Panc1 (cell line): ENCODE results near the gene NANOS3. TPM values are rescaled to one million over a fixed set of nuclear protein-coding genes. Genes with fewer than 3 reads are reported as not detected.
A peak's percentile ranks its signal among the peaks of the same experiment; 100 is the strongest.

Source experiments
- ATAC-seq: fragments of 200-7000 bp; cut with Tn5 transposase; 2 replicates; pipeline ENCODE4 v1.9.1; 2020; ENCODE audit warnings: mild to moderate bottlenecking, moderate library complexity
- BruUV-seq: library from RNA; stranded (reverse); fragments of 400-500 nt; replicated peaks from 2 replicates; lab custom pipeline; 2021; lab: Mats Ljungman, UMichigan
- CTCF ChIA-PET: fragments of 300-600 bp; sonication (Branson Sonifier 250); formaldehyde crosslinking; loops from one replicate; lab custom pipeline; 2022; ENCODE audit warnings: antibody characterized with exemption; lab: Charles Lee
- POLR2A ChIA-PET: fragments of 300-600 bp; sonication (Branson Sonifier 250); formaldehyde crosslinking; loops from one replicate; lab custom pipeline; 2022; ENCODE audit warnings: antibody characterized with exemption; lab: Charles Lee
- DNase-seq: peaks from one replicate; pipeline ENCODE4 v3.0.0-alpha.2; 2010; ENCODE audit warnings: low read depth, low spot score
- H3K27ac ChIP-seq: 2 replicates; pipeline ENCODE4 v1.5.1; 2011; ENCODE audit warnings: mild to moderate bottlenecking, low read length, inconsistent platforms
- H3K27me3 ChIP-seq: fragments of 200-500 bp; sonication (Bioruptor generic); 2 replicates; pipeline ENCODE4 v1.6.0; 2014; ENCODE audit warnings: low read length, inconsistent platforms; ENCODE audit not compliant: control insufficient read depth, insufficient read depth
- H3K36me3 ChIP-seq: fragments of 200-500 bp; sonication (Bioruptor generic); 2 replicates; pipeline ENCODE4 v1.5.1; 2014; ENCODE audit warnings: inconsistent platforms, mild to moderate bottlenecking, low read length, moderate library complexity; ENCODE audit not compliant: control insufficient read depth, insufficient read depth
- H3K4me1 ChIP-seq: 2 replicates; pipeline ENCODE4 v1.5.1; 2011; ENCODE audit warnings: inconsistent platforms, mild to moderate bottlenecking, low read length, moderate library complexity; ENCODE audit not compliant: control insufficient read depth, insufficient read depth
- H3K4me3 ChIP-seq, 2 experiments: 2 replicates each; pipeline ENCODE4 v1.5.1; 2011 to 2012; ENCODE audit warnings: low read depth in 2 of 2, low read length in 2 of 2, mild to moderate bottlenecking in 2 of 2, inconsistent platforms in 1 of 2, moderate library complexity in 1 of 2
- H3K9me3 ChIP-seq: fragments of 200-500 bp; sonication (Bioruptor generic); 2 replicates; pipeline ENCODE4 v1.5.1; 2014; ENCODE audit warnings: low read depth, mild to moderate bottlenecking, inconsistent platforms, low read length, moderate library complexity; ENCODE audit not compliant: control insufficient read depth, insufficient read depth
- CTCF ChIP-seq: fragments of 450-650 bp; IDR thresholded peaks from 2 replicates; pipeline ENCODE4 v1.5.1; 2017; ENCODE audit warnings: mild to moderate bottlenecking
- POLR2AphosphoS5 ChIP-seq: IDR thresholded peaks from 2 replicates; pipeline ENCODE4 v1.6.1; 2012; ENCODE audit warnings: mild to moderate bottlenecking, low read depth, low read length, moderate library complexity
- REST ChIP-seq, 2 experiments: IDR thresholded peaks; 2 replicates each; pipeline ENCODE4 v1.6.1; 2011 to 2012; ENCODE audit warnings: low read depth in 2 of 2, control low read depth in 1 of 2, low read length in 1 of 2, mild to moderate bottlenecking in 1 of 2, moderate library complexity in 1 of 2; ENCODE audit not compliant: insufficient read depth in 1 of 2
- SIN3A ChIP-seq: IDR thresholded peaks from 2 replicates; pipeline ENCODE4 v1.6.1; 2012; ENCODE audit warnings: low read depth, mild to moderate bottlenecking, low read length, moderate library complexity, borderline replicate concordance; ENCODE audit not compliant: insufficient read depth
- TCF7L2 ChIP-seq: IDR thresholded peaks from 2 replicates; pipeline ENCODE4 v1.6.1; 2011; ENCODE audit warnings: mild to moderate bottlenecking, low read depth, low read length, inconsistent platforms
- in situ Hi-C: cut with HindIII; loops from 2 replicates; pipeline ENCODE4 v1.10.0; 2016; ENCODE audit warnings: low sequenced_read_pairs, low pct_unique_long_range_greater_than_20kb
- intact Hi-C: fragments of 100-400 bp; cut with micrococcal nuclease; formaldehyde crosslinking; loops from one replicate; pipeline ENCODE4 v1.10.0; 2022; ENCODE audit not compliant: unreplicated experiment
- total RNA-seq: library from RNA; stranded (reverse); gene quantifications from one replicate; pipeline ENCODE4 v1.2.1, GENCODE V29; 2021; ENCODE audit not compliant: unreplicated experiment

Gene NANOS3
- total RNA-seq, 1 experiment from 2014 or later, result 0.33 TPM

- H3K27ac ChIP-seq, result no peak overlapping the region
- no peaks in the 10 kb centered on the region for H3K27me3 ChIP-seq
- ATAC-seq (no peak), DNase-seq (no peak)
- H3K4me3 ChIP-seq, result no peak overlapping the region
- POLR2A ChIA-PET, result no interaction called here
- no TSS peak for BruUV-seq
- in situ Hi-C loops, result no loop called here
- no peak for TF ChIP-seq POLR2AphosphoS5
- TF ChIP-seq CTCF, result no peak
- TF ChIP-seq REST (IDR thresholded peaks at IDR 0.05; ENCODE audit: insufficient read depth in 1 of 2, low read depth in 2 of 2, low read length in 1 of 2), result no peak
- no peak for TF ChIP-seq SIN3A
- no peak for TF ChIP-seq TCF7L2
- peaks cover 16% of the 10 kb centered on the region for H3K4me1 ChIP-seq
- H3K36me3 ChIP-seq, result no peaks in the 10 kb centered on the region
- no peaks in the 10 kb centered on the region for H3K9me3 ChIP-seq
- CTCF ChIA-PET, result no interaction called here
- intact Hi-C loops, result no loop called here
These were observed 7.7 kb upstream of the NANOS3 start for GRCh38 chr19:13869281-13869680.

DNA sequence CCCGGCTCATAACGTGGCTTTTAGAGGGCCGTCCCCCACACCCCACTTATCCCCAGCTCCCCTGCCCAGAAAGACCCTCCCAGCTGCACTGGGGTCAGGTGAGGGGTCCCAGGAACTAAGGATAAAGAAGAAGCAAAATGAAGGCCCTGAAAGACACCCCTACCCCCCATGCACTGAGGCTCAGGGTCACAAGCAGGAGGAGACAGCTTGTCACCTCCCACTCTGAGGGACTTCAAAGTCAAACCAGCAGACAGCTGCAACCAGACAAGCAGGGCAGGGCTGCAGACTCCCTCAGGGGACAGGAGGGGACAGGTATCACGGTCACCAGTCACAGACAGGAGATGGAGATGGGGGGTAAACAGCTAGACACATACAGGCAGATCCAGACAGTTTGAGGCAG, 6.1 kb upstream of the NANOS3 start:
- ATAC-seq (no peak), DNase-seq (no peak)
- intact Hi-C loops (no loop called here), in situ Hi-C loops (no loop called here)
- CTCF ChIA-PET, result no interaction called here
- Histone ChIP-seq H3K4me1 (peaks cover 19% of the 10 kb centered on the region), H3K4me3 (no peak overlapping the region), H3K36me3 (no peaks in the 10 kb centered on the region), H3K27me3 (no peaks in the 10 kb centered on the region), H3K9me3 (no peaks in the 10 kb centered on the region), H3K27ac (no peak overlapping the region)
- TF ChIP-seq POLR2AphosphoS5, result no peak
- POLR2A ChIA-PET, result interaction anchor here (0.7 kb wide), 1 partner anchor 607 kb away, joined by 4 read pairs; no protein-coding TSS in a partner anchor
- BruUV-seq, result no TSS peak

DNA sequence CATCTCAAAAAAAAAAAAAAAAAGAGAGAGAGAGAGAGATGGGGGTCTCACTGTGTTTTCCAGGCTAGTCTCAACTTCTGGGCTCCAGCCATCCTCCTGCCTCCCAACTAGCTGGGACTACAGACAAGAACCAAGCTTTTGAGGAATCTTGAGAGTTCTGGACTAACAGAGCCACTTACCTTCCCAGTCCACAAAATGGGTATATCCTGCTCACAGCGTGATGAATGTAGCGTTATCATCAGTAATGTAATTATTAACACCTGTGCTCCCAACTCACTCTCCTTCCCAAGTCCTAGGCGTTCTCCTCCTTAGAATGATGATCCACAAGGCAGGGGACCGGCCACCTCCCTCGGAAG, 4.6 kb upstream of the NANOS3 start:
- in situ Hi-C loops, result no loop called here
- no TSS peak for BruUV-seq

More for the DNA sequence above, 4.6 kb upstream of the NANOS3 start:
- ATAC-seq (no peak), DNase-seq (no peak)
- Histone ChIP-seq H3K36me3 (no peaks in the 10 kb centered on the region), H3K27ac (no peak overlapping the region), H3K4me1 (peaks cover 17% of the 10 kb centered on the region), H3K4me3 (peak overlapping the region; percentile 38 to 57), H3K9me3 (no peaks in the 10 kb centered on the region), H3K27me3 (no peaks in the 10 kb centered on the region)
- CTCF ChIA-PET, result interaction anchor here (0.6 to 0.9 kb wide), 3 partner anchors 76 to 255 kb away, joined by 3 to 14 read pairs (median 5); no protein-coding TSS in a partner anchor
- POLR2A ChIA-PET, result interaction anchor here (0.6 kb wide), 1 partner anchor 99 kb away, joined by 5 read pairs; no protein-coding TSS in a partner anchor
- intact Hi-C loops, result no loop called here
- TF ChIP-seq POLR2AphosphoS5, result no peak
- no peak for TF ChIP-seq CTCF
- no peak for TF ChIP-seq SIN3A
- TF ChIP-seq REST (IDR thresholded peaks at IDR 0.05; ENCODE audit: insufficient read depth in 1 of 2, low read depth in 2 of 2, low read length in 1 of 2), result no peak
- no peak for TF ChIP-seq TCF7L2
